Measurements from ENCODE around the gene ANAPC2. TPM values are rescaled to one million over a fixed set of nuclear protein-coding genes. Genes with fewer than 3 reads are reported as not detected.
A peak's percentile ranks its signal among the peaks of the same experiment; 100 is the strongest.

Gene ANAPC2
- total RNA-seq, 1 experiment from 2014 or later, result 80.9 TPM

DNA sequence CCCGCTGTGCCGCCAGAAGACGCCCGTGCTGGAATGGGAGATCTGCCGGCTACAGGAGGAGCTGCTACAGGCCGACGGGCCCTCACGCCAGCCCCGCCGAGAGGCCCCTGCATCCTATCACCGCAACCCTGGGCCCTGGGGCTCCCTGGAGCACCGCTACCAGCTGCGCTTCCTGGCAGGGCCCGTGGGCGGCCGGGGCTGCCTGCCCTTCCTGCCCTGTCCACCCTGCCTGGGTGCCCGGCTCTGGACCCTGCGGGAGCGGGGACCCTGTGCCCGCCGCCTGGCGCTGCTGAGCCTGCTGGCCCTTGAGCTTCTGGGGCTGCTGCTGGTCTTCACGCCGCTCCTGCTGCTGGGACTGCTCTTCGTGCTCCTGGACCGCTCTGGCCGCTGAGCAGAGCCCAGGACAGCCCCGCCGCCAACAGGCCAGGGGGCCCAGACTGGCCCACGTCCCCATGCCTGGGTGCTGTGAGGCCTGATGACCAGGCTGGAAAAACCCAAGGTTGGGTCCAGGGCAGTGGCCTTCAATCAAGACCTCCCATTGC, 29.9 kb upstream of the ANAPC2 start:
- no peaks in the 10 kb centered on the region for H3K9me3 Mint-ChIP-seq
- H3K27me3 Mint-ChIP-seq (ENCODE audit: low read depth), result no peaks in the 10 kb centered on the region
- POLR2A ChIA-PET, result no interaction called here
- no peak for TF ChIP-seq RORB (CRISPR knock-in tag; IDR thresholded peaks at IDR 0.05)
- TF ChIP-seq KAT7 (CRISPR knock-in tag; IDR thresholded peaks at IDR 0.05; ENCODE audit: borderline replicate concordance), result no peak
- no peak for TF ChIP-seq FOXP1 (CRISPR knock-in tag; IDR thresholded peaks at IDR 0.05; ENCODE audit: borderline replicate concordance)
- TF ChIP-seq SMAD4 (CRISPR knock-in tag; IDR thresholded peaks at IDR 0.05), result no peak
- no peak for TF ChIP-seq GABPB1 (CRISPR knock-in tag; IDR thresholded peaks at IDR 0.05)
- H3K4me1 Mint-ChIP-seq, result peaks cover 4% of the 10 kb centered on the region; the same call in 1 of the 2 replicates
- H3K36me3 Mint-ChIP-seq, result 0 out of 2 replicates have a peak, but pooled peaks cover 3% of the 10 kb centered on the region
- H3K4me3 Mint-ChIP-seq, result no peak overlapping the region
- DNase-seq (ENCODE audit: low spot score) (no peak), ATAC-seq (no peak)
- no peak overlapping the region for H3K27ac Mint-ChIP-seq
- CTCF ChIA-PET, result interaction anchor here (0.7 to 1.0 kb wide), 5 partner anchors 9 to 183 kb away, joined by 3 to 5 read pairs (median 3); partner anchors contain the start of gene RNF224

DNA sequence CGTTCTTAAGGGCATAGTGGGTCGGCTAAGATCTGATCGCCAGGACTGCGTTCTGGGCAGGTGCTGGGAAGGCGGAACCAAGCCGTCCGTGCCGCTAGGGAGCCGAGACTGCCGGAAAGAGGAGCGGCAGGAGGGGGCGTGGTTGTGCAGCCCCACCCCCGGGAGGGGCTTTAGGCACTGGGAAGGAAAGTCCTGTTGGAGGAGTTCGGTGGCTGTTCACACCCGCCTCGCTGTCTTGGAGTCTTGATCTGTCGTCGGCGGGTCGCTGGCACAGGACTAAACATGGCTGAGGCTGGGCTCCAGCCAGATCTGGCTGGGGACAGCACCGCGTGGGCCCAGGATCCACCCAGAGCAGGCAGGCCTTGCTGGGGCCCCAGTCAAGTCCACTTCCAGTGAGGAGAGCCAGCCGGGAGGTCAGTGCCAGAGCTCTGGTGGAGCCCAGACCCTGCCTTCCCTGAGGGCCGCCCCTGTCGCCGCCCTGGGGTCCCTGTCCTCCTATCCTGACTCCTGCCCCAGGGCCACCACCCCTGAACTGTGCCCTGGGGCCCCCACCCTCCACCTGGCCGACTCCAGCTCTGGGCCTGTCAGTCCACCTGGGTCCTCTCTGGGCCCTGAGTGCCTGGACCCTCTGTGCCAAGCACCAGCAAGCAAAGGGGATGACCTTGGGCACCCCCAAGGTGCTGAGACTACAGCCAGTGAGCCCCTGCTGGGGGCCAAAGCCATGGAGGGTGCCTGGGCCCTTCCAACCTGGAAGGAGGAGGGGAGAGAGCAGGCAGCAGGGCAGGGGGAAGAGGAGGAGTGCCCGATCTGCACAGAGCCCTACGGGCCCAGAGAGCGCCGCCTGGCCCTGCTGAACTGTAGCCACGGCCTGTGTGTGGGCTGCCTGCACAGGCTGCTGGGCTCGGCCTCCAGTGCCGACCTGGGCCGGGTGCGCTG, 29.2 kb upstream of the ANAPC2 start:
- peak overlapping the region; percentile 87 for H3K27ac Mint-ChIP-seq
- H3K4me3 Mint-ChIP-seq, result no peak overlapping the region
- H3K9me3 Mint-ChIP-seq, result no peaks in the 10 kb centered on the region
- CTCF ChIA-PET, result interaction anchor here (0.8 to 1.8 kb wide), 5 partner anchors 19 to 188 kb away, joined by 3 to 8 read pairs (median 3); partner anchors contain the start of gene TUBB4B
- no peaks in the 10 kb centered on the region for H3K27me3 Mint-ChIP-seq (ENCODE audit: low read depth)
- ATAC-seq (peak; percentile 72), DNase-seq (ENCODE audit: low spot score) (peak; percentile 88)
- POLR2A ChIA-PET, result no interaction called here
- TF ChIP-seq PRRX2 (CRISPR knock-in tag; IDR thresholded peaks at IDR 0.05), result no peak
- TF ChIP-seq ZNF121 (CRISPR knock-in tag; IDR thresholded peaks at IDR 0.05), result no peak
- no peak for TF ChIP-seq NR2C2 (CRISPR knock-in tag; IDR thresholded peaks at IDR 0.05)
- TF ChIP-seq GRHL2 (CRISPR knock-in tag; IDR thresholded peaks at IDR 0.05; ENCODE audit: insufficient replicate concordance, severe bottlenecking), result no peak
- TF ChIP-seq, protein P1, sequence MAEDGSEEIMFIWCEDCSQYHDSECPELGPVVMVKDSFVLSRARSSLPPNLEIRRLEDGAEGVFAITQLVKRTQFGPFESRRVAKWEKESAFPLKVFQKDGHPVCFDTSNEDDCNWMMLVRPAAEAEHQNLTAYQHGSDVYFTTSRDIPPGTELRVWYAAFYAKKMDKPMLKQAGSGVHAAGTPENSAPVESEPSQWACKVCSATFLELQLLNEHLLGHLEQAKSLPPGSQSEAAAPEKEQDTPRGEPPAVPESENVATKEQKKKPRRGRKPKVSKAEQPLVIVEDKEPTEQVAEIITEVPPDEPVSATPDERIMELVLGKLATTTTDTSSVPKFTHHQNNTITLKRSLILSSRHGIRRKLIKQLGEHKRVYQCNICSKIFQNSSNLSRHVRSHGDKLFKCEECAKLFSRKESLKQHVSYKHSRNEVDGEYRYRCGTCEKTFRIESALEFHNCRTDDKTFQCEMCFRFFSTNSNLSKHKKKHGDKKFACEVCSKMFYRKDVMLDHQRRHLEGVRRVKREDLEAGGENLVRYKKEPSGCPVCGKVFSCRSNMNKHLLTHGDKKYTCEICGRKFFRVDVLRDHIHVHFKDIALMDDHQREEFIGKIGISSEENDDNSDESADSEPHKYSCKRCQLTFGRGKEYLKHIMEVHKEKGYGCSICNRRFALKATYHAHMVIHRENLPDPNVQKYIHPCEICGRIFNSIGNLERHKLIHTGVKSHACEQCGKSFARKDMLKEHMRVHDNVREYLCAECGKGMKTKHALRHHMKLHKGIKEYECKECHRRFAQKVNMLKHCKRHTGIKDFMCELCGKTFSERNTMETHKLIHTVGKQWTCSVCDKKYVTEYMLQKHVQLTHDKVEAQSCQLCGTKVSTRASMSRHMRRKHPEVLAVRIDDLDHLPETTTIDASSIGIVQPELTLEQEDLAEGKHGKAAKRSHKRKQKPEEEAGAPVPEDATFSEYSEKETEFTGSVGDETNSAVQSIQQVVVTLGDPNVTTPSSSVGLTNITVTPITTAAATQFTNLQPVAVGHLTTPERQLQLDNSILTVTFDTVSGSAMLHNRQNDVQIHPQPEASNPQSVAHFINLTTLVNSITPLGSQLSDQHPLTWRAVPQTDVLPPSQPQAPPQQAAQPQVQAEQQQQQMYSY (CRISPR knock-in tag; IDR thresholded peaks at IDR 0.05), result peak; percentile 43; the same call in 1 of the 2 replicates
- TF ChIP-seq, protein P2, sequence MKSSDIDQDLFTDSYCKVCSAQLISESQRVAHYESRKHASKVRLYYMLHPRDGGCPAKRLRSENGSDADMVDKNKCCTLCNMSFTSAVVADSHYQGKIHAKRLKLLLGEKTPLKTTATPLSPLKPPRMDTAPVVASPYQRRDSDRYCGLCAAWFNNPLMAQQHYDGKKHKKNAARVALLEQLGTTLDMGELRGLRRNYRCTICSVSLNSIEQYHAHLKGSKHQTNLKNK (CRISPR knock-in tag; IDR thresholded peaks at IDR 0.05), result no peak
- TF ChIP-seq TCF7 (CRISPR knock-in tag; IDR thresholded peaks at IDR 0.05; ENCODE audit: low read depth), result no peak
- TF ChIP-seq SOX15 (CRISPR knock-in tag; IDR thresholded peaks at IDR 0.05), result no peak
- no peak for TF ChIP-seq ZNF512 (CRISPR knock-in tag; IDR thresholded peaks at IDR 0.05; ENCODE audit: borderline replicate concordance)
- TF ChIP-seq CDX4 (CRISPR knock-in tag; IDR thresholded peaks at IDR 0.05; ENCODE audit: borderline replicate concordance), result no peak
- 0 out of 2 replicates have a peak, but pooled peaks have one; percentile 29 for TF ChIP-seq SP1 (CRISPR knock-in tag; conservative IDR thresholded peaks at IDR 0.05)
- no peak for TF ChIP-seq ZNF219 (CRISPR knock-in tag; IDR thresholded peaks at IDR 0.05; ENCODE audit: borderline replicate concordance)
- TF ChIP-seq STAT6 (CRISPR knock-in tag; conservative IDR thresholded peaks at IDR 0.05; ENCODE audit: low read depth), result no peak
- TF ChIP-seq ZBTB21 (CRISPR knock-in tag; IDR thresholded peaks at IDR 0.05; ENCODE audit: borderline replicate concordance), result no peak
- no peak; the same call in 1 of the 2 replicates for TF ChIP-seq FOXP1 (CRISPR knock-in tag; IDR thresholded peaks at IDR 0.05; ENCODE audit: borderline replicate concordance)
- H3K36me3 Mint-ChIP-seq, result 0 out of 2 replicates have a peak, but pooled peaks cover 3% of the 10 kb centered on the region
- peaks cover 4% of the 10 kb centered on the region; the same call in 1 of the 2 replicates for H3K4me1 Mint-ChIP-seq

All from WTC11 (cell line).